A549 (cell line): ENCODE results near the gene ZCWPW1. TPM values are rescaled to one million over a fixed set of nuclear protein-coding genes. Genes with fewer than 3 reads are reported as not detected.
"Not testable (repeated sequence)": the region's sequence is repeated elsewhere in the genome, so short reads cannot be mapped to it uniquely, and the experiment has no call there.

ENCODE experiments used
- ATAC-seq, 2 experiments: fragments of 200-7000 bp in 1 of 2; fragments of >200 bp in 1 of 2; cut with Nextera tagmentation in 1 of 2; cut with Tn5 transposase in 1 of 2; 3 replicates each; pipeline versions ENCODE4 v1.8.0 to v1.9.1; 2018 to 2020; ENCODE audit warnings: mild to moderate bottlenecking in 1 of 2, moderate library complexity in 1 of 2
- CTCF ChIA-PET: fragments of 300-600 bp; sonication (Branson Sonifier 250); formaldehyde crosslinking; extraction: SDS; loops from one replicate; lab custom pipeline; 2021; ENCODE audit warnings: antibody characterized with exemption, inconsistent platforms; lab: Yijun Ruan, JAX
- POLR2A ChIA-PET: fragments of 350-600 bp; formaldehyde crosslinking; extraction: SDS; loops from one replicate; lab custom pipeline; 2021; ENCODE audit warnings: antibody characterized with exemption, inconsistent platforms; lab: Yijun Ruan, JAX
- DNase-seq, 2 experiments: peaks; one replicate each; pipeline versions ENCODE4 v3.0.0 to v3.0.0-alpha.2; 2011 to 2016; ENCODE audit warnings: low read depth in 1 of 2, low spot score in 1 of 2
- FAIRE-seq: peaks from 2 replicates; lab custom pipeline; 2011; peaks lifted over from hg19 to GRCh38; lab: Jason Lieb, UNC
- H3K27ac ChIP-seq, 2 experiments: fragments of >200 bp; sonication (Bioruptor Twin); formaldehyde crosslinking; 3 replicates each; pipeline ENCODE4 v1.5.1; 2016 to 2017
- H3K4me1 ChIP-seq: fragments of >200 bp; sonication (Bioruptor Twin); formaldehyde crosslinking; 3 replicates; pipeline ENCODE4 v1.6.1; 2016
- H3K4me2 ChIP-seq: fragments of >200 bp; sonication (Bioruptor Twin); formaldehyde crosslinking; 3 replicates; pipeline ENCODE4 v1.6.1; 2016
- H3K4me3 ChIP-seq: fragments of >200 bp; sonication (Bioruptor Twin); formaldehyde crosslinking; 3 replicates; pipeline ENCODE4 v1.5.1; 2016
- H3K9me3 ChIP-seq: fragments of >200 bp; sonication (Bioruptor Twin); formaldehyde crosslinking; 3 replicates; pipeline ENCODE4 v1.6.1; 2016
- CBX2 ChIP-seq: fragments of 200-600 bp; sonication (generic); IDR thresholded peaks from 2 replicates; pipeline ENCODE4 v1.6.1; 2016; ENCODE audit warnings: low read depth, mild to moderate bottlenecking, borderline replicate concordance
- CBX8 ChIP-seq: fragments of 200-600 bp; sonication (generic); IDR thresholded peaks from 2 replicates; pipeline ENCODE4 v1.6.1; 2016
- CTCF ChIP-seq: fragments of >200 bp; sonication (Bioruptor Twin); formaldehyde crosslinking; IDR thresholded peaks from 3 replicates; pipeline ENCODE4 v1.5.1; 2016
- EHMT2 ChIP-seq: fragments of 200-600 bp; sonication (generic); IDR thresholded peaks from 2 replicates; pipeline ENCODE4 v1.6.1; 2016; ENCODE audit warnings: antibody characterized with exemption, low read depth, mild to moderate bottlenecking, moderate library complexity
- EP300 ChIP-seq, 2 experiments: fragments of >200 bp; sonication (Bioruptor Twin); formaldehyde crosslinking; IDR thresholded peaks; 2 replicates in 1 of 2; 3 replicates in 1 of 2; pipeline ENCODE4 v1.6.1; 2016 to 2017
- FOSB ChIP-seq: fragments of 250-450 bp; sonication (Bioruptor Pico); IDR thresholded peaks from 2 replicates; pipeline ENCODE4 v1.5.0; 2020; ENCODE audit warnings: mild to moderate bottlenecking, moderate library complexity
- FOXS1 ChIP-seq: fragments of 250-450 bp; sonication (Bioruptor Pico); IDR thresholded peaks from 2 replicates; pipeline ENCODE4 v1.5.0; 2020; ENCODE audit warnings: mild to moderate bottlenecking, moderate library complexity
- GATA3 ChIP-seq: IDR thresholded peaks from 2 replicates; pipeline ENCODE4 v1.6.1; 2012; ENCODE audit warnings: borderline replicate concordance
- HEYL ChIP-seq: fragments of 250-450 bp; sonication (Bioruptor Pico); IDR thresholded peaks from 2 replicates; pipeline ENCODE4 v1.8.0; 2021; ENCODE audit warnings: mild to moderate bottlenecking, moderate library complexity
- JUNB ChIP-seq: fragments of >200 bp; sonication (Bioruptor Twin); formaldehyde crosslinking; IDR thresholded peaks from 2 replicates; pipeline ENCODE4 v1.6.1; 2016
- KDM1A ChIP-seq: fragments of 200-600 bp; sonication (generic); IDR thresholded peaks from 2 replicates; pipeline ENCODE4 v1.6.1; 2016; ENCODE audit warnings: low read depth, mild to moderate bottlenecking
- MAX ChIP-seq: IDR thresholded peaks from 2 replicates; pipeline ENCODE4 v1.6.1; 2012
- PHF8 ChIP-seq: fragments of 200-600 bp; sonication (generic); IDR thresholded peaks from 2 replicates; pipeline ENCODE4 v1.6.1; 2016; ENCODE audit warnings: low read depth, mild to moderate bottlenecking, antibody characterized with exemption, moderate library complexity, borderline replicate concordance
- RNF2 ChIP-seq: fragments of 200-600 bp; sonication (generic); IDR thresholded peaks from 2 replicates; pipeline ENCODE4 v1.6.1; 2016; ENCODE audit warnings: low read depth, mild to moderate bottlenecking, antibody characterized with exemption, moderate library complexity, borderline replicate concordance
- WGBS: methylation state at CpG from one replicate; pipeline ENCODE4 v1.1.6; 2017; ENCODE audit errors: missing lambda C conversion rate; 5-methylcytosine and 5-hydroxymethylcytosine counted together
- polyA plus RNA-seq, 4 experiments: library from polyadenylated mRNA; depleted of rRNA in 3 of 4; stranded (reverse); fragments of >200 nt; fragmentation: RNase III in 1 of 4; extraction: RNeasy Plus Mini Kit Qiagen cat#74134 plus additional on column Dnase treatment in 1 of 4; gene quantifications; 2 replicates in 3 of 4; 3 replicates in 1 of 4; pipeline ENCODE4 v1.2.3, GENCODE V29; 2011 to 2017

Gene ZCWPW1
- polyA plus RNA-seq, 2 of the 4 experiments (the other 2 are of a cell fraction) = 2.0 to 4.2 TPM

GRCh38 chr7:100457033-100457432, 28.5 kb upstream of the ZCWPW1 start:
- TF ChIP-seq KDM1A = no peak
- no peak for TF ChIP-seq HEYL (CRISPR knock-in tag)
- TF ChIP-seq FOXS1 (CRISPR knock-in tag) = no peak
- ATAC-seq (no peak), DNase-seq (no peak), FAIRE-seq (no peak)
- H3K9me3 ChIP-seq = no peaks in the 10 kb centered on the region
- H3K4me3 ChIP-seq = no peak overlapping the region
- H3K4me1 ChIP-seq = no peaks in the 10 kb centered on the region
- CTCF ChIA-PET = interaction anchor here (0.6 to 1.6 kb wide), 3 partner anchors 12 to 54 kb away, joined by 3 to 7 read pairs (median 3); no protein-coding TSS in a partner anchor
- H3K4me2 ChIP-seq = no peak overlapping the region
- no peak overlapping the region for H3K27ac ChIP-seq
- POLR2A ChIA-PET = interaction anchor here (0.7 kb wide), 1 partner anchor 1668 kb away, joined by 3 read pairs; no protein-coding TSS in a partner anchor
- WGBS = 80% methylated on average over 6 of the region's 6 CpGs

DNA sequence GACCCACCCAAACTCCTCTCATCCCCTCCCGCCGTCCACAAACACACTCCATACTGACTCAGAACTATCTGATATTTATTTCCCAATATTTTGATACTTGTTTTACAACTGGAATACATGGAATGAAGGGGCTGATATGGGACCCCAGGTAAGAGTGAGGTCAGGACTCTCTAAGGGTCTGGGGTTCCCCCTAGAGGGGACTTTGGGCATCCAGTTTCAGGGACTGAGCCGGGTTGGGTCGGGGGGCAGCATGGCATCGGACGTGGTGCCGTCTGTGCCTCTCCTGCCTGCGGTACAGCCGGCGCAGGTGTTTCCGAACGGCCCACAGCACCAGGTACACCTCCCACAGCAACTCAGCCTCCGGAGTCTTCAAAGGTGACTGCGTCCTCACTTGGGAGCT, 28.1 kb upstream of the ZCWPW1 start:
- Histone ChIP-seq H3K9me3 (no peaks in the 10 kb centered on the region), H3K4me1 (no peaks in the 10 kb centered on the region), H3K4me2 (no peak overlapping the region), H3K4me3 (no peak overlapping the region), H3K27ac (no peak overlapping the region)
- no peak for ATAC-seq
- ChIA-PET CTCF (interaction anchor here (0.6 to 1.6 kb wide), 3 partner anchors 13 to 55 kb away, joined by 3 to 7 read pairs (median 3); no protein-coding TSS in a partner anchor), POLR2A (interaction anchor here (0.6 kb wide), 1 partner anchor 446 kb away, joined by 3 read pairs; no protein-coding TSS in a partner anchor)
- TF ChIP-seq EP300 (IDR thresholded peaks at IDR 0.05) = no peak
- TF ChIP-seq PHF8 = no peak
- no peak for TF ChIP-seq CTCF
- no peak for TF ChIP-seq JUNB
- TF ChIP-seq MAX = no peak
- no peak for TF ChIP-seq CBX8
- no peak for TF ChIP-seq FOSB
- no peak for TF ChIP-seq RNF2
- WGBS = 85% methylated on average over 14 of the region's 14 CpGs
- FAIRE-seq = no peak
- DNase-seq = no peak

DNA sequence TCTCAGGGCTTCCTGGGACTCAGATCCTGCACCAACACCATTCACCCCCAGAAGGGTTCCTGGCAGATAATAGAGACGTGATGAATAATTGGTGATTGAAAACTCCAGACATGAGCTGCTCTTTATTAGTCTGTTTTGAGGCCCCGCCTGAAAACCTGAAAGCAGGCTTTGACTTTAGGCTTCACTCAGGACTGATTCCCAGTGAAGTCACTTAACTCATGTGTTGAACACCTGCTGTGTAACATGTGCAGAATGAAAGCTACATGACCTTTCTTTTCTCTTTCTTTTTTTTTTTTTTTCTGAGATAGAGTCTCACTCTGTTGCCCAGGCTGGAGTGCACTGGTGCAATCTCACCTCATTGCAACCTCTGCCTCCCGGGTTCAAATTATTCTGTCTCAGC, 26.7 kb upstream of the ZCWPW1 start:
- H3K4me2 ChIP-seq = no peak overlapping the region
- no peak for TF ChIP-seq EHMT2
- TF ChIP-seq PHF8 = no peak
- TF ChIP-seq GATA3 = no peak
- TF ChIP-seq CBX2 = no peak
- no peaks in the 10 kb centered on the region for H3K9me3 ChIP-seq
- ChIA-PET CTCF (interaction anchor here (0.9 to 7.2 kb wide), 11 partner anchors 8 to 315 kb away, joined by 3 to 56 read pairs (median 3); partner anchors contain the start of genes SPACDR and TSC22D4), POLR2A (interaction anchor here (1.6 kb wide), 1 partner anchor 26 kb away, joined by 6 read pairs; the partner anchor contains the start of gene ZCWPW1)
- ATAC-seq (no peak), FAIRE-seq (no peak), DNase-seq (no peak)
- H3K27ac ChIP-seq = no peak overlapping the region
- WGBS = 89% methylated on average over 3 of the region's 3 CpGs
- 0 out of 3 replicates have a peak, but pooled peaks cover 3% of the 10 kb centered on the region for H3K4me1 ChIP-seq
- H3K4me3 ChIP-seq = no peak overlapping the region

DNA sequence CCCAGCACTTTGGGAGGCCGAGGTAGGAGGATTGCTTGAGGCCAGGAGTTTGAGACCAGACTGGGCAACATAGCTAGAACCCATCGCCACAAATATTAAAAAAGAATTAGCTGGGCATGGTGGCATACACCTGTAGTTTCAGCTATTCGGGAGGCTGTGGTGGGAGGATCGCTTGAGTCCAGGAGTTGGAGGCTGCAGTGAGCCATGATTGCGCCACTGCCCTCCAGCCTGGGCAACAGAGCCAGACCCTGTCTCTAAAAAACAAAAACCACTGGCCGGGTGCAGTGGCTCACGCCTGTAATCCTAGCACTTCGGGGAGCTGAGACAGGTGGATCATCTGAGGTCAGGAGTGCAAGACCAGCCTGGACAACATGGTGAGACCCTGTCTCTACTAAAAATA, 25.4 kb upstream of the ZCWPW1 start:
- not testable (repeated sequence) for H3K4me1 ChIP-seq, H3K9me3 ChIP-seq, FAIRE-seq, DNase-seq, H3K4me2 ChIP-seq, ATAC-seq, H3K4me3 ChIP-seq, H3K27ac ChIP-seq
- ChIA-PET CTCF (interaction anchor here (0.9 to 7.2 kb wide), 7 partner anchors 8 to 105 kb away, joined by 3 to 56 read pairs (median 7); partner anchors contain the start of gene SPACDR), POLR2A (interaction anchor here (1.9 kb wide), 1 partner anchor 25 kb away, joined by 5 read pairs; the partner anchor contains the start of gene ZCWPW1)
- WGBS = 75% methylated on average over 8 of the region's 8 CpGs
